Caco-2 (cell line): ENCODE data around the gene SLC14A1. TPM values are rescaled to one million over a fixed set of nuclear protein-coding genes. Genes with fewer than 3 reads are reported as not detected.

Experiments used
- BruUV-seq: library from RNA; stranded (reverse); fragments of 400-500 nt; replicated peaks from 2 replicates; lab custom pipeline; 2021; lab: Mats Ljungman, UMichigan
- CTCF ChIA-PET: fragments of 300-600 bp; sonication (Branson Sonifier 250); formaldehyde crosslinking; loops from one replicate; lab custom pipeline; 2022; ENCODE audit warnings: antibody characterized with exemption; lab: Charles Lee
- POLR2A ChIA-PET: fragments of 300-600 bp; sonication (Branson Sonifier 250); formaldehyde crosslinking; loops from one replicate; lab custom pipeline; 2022; ENCODE audit warnings: antibody characterized with exemption; lab: Charles Lee
- DNase-seq, 2 experiments: peaks; one replicate each; pipeline versions ENCODE4 v3.0.0 to v3.0.0-alpha.2; 2020 to 2022
- H3K27me3 ChIP-seq: replicated peaks from 2 replicates; pipeline ENCODE4 v1.6.0; 2011; ENCODE audit warnings: low read length; ENCODE audit not compliant: control insufficient read depth, insufficient read depth
- H3K36me3 ChIP-seq: 2 replicates; pipeline ENCODE4 v1.5.1; 2011; ENCODE audit warnings: low read length; ENCODE audit not compliant: control insufficient read depth, insufficient read depth
- H3K4me1 ChIP-seq: fragments of 250-450 bp; sonication (Bioruptor Pico); 2 replicates; pipeline ENCODE4 v1.5.1; 2020; ENCODE audit warnings: mild to moderate bottlenecking
- H3K4me3 ChIP-seq: 2 replicates; pipeline ENCODE4 v1.5.1; 2011; ENCODE audit warnings: low read depth, mild to moderate bottlenecking, control low read depth, low read length
- H3K9me3 ChIP-seq: fragments of 250-450 bp; sonication (Bioruptor Pico); 2 replicates; pipeline ENCODE4 v1.5.1; 2020; ENCODE audit warnings: mild to moderate bottlenecking, moderate library complexity
- H3K27ac Mint-ChIP-seq: one replicate; pipeline ENCODE4 v1.8.0; 2022; ENCODE audit warnings: mixed read lengths; ENCODE audit not compliant: unreplicated experiment
- H3K27me3 Mint-ChIP-seq: one replicate; pipeline ENCODE4 v1.8.0; 2022; ENCODE audit warnings: mixed read lengths; ENCODE audit not compliant: insufficient read depth, unreplicated experiment
- H3K36me3 Mint-ChIP-seq: one replicate; pipeline ENCODE4 v1.8.0; 2022; ENCODE audit warnings: mild to moderate bottlenecking, mixed read lengths; ENCODE audit not compliant: insufficient read depth, unreplicated experiment
- H3K4me1 Mint-ChIP-seq: one replicate; pipeline ENCODE4 v1.8.0; 2022; ENCODE audit warnings: low read depth, mixed read lengths; ENCODE audit not compliant: unreplicated experiment
- H3K4me3 Mint-ChIP-seq: one replicate; pipeline ENCODE4 v1.8.0; 2022; ENCODE audit warnings: mild to moderate bottlenecking, moderate library complexity, mixed read lengths; ENCODE audit not compliant: unreplicated experiment
- H3K9me3 Mint-ChIP-seq: one replicate; pipeline ENCODE4 v1.8.0; 2022; ENCODE audit warnings: mixed read lengths; ENCODE audit not compliant: unreplicated experiment
- CTCF ChIP-seq, 2 experiments: fragments of 200-600 bp in 1 of 2; IDR thresholded peaks; 1 replicate in 1 of 2; 2 replicates in 1 of 2; pipeline versions ENCODE4 v1.5.1 to v1.8.0; 2011 to 2022; ENCODE audit warnings: antibody characterized with exemption in 1 of 2, control low read depth in 1 of 2, inconsistent platforms in 1 of 2, low read depth in 1 of 2, low read length in 1 of 2, mild to moderate bottlenecking in 1 of 2, moderate library complexity in 1 of 2; ENCODE audit not compliant: insufficient read depth in 1 of 2, severe bottlenecking in 1 of 2, unreplicated experiment in 1 of 2
- intact Hi-C: fragments of 100-400 bp; cut with micrococcal nuclease; formaldehyde crosslinking; loops from one replicate; pipeline ENCODE4 v1.10.0; 2022; ENCODE audit not compliant: unreplicated experiment
- total RNA-seq: library from RNA; stranded (reverse); gene quantifications from 2 replicates; pipeline ENCODE4 v1.2.3, GENCODE V29; 2022

Gene SLC14A1
- total RNA-seq, 1 experiment from 2014 or later: not detected

DNA sequence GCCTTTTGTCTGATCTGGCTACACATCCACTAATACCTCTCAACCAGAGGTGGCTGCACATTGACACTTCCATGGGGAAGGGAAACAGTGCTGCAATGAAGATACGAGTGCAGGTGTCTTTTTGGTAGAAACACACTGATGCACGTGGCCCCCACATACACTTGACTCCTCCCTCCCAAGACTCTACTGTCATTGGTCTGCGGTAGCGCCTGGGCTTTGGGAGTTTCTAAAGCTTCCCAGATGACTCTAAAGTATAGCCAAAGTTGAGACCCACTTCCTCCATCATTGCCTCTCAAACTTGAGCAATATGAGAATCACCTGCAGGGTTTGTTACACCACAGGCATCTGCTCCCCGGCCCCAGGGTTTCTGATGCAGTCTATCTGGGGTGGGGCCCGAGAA lies 11.0 kb downstream of the SLC14A1 start:
- Histone ChIP-seq H3K4me3 (no peak overlapping the region), H3K27me3 (no peaks in the 10 kb centered on the region), H3K4me1 (no peaks in the 10 kb centered on the region), H3K9me3 (no peaks in the 10 kb centered on the region), H3K36me3 (no peaks in the 10 kb centered on the region)
- ChIA-PET CTCF (no interaction called here), POLR2A (no interaction called here)
- Mint-ChIP-seq H3K9me3 (no peaks in the 10 kb centered on the region), H3K4me3 (no peak overlapping the region), H3K27me3 (no peaks in the 10 kb centered on the region), H3K36me3 (no peaks in the 10 kb centered on the region), H3K27ac (no peak overlapping the region), H3K4me1 (no peaks in the 10 kb centered on the region)
- no TSS peak for BruUV-seq
- intact Hi-C loops: no loop called here
- no peak for DNase-seq
- no peak for TF ChIP-seq CTCF (IDR thresholded peaks at IDR 0.05; ENCODE audit: insufficient read depth in 1 of 2, low read depth in 1 of 2, low read length in 1 of 2, severe bottlenecking in 1 of 2, unreplicated experiment in 1 of 2)

- Mint-ChIP-seq H3K36me3 (no peaks in the 10 kb centered on the region), H3K9me3 (no peaks in the 10 kb centered on the region), H3K27ac (no peak overlapping the region), H3K27me3 (no peaks in the 10 kb centered on the region), H3K4me1 (no peaks in the 10 kb centered on the region), H3K4me3 (no peak overlapping the region)
- intact Hi-C loops: no loop called here
- no peak for DNase-seq
- Histone ChIP-seq H3K4me3 (no peak overlapping the region), H3K27me3 (no peaks in the 10 kb centered on the region), H3K4me1 (no peaks in the 10 kb centered on the region), H3K36me3 (no peaks in the 10 kb centered on the region), H3K9me3 (no peaks in the 10 kb centered on the region)
- ChIA-PET POLR2A (no interaction called here), CTCF (no interaction called here)
- BruUV-seq: no TSS peak
- no peak for TF ChIP-seq CTCF (IDR thresholded peaks at IDR 0.05; ENCODE audit: insufficient read depth in 1 of 2, low read depth in 1 of 2, low read length in 1 of 2, severe bottlenecking in 1 of 2, unreplicated experiment in 1 of 2)
Measured at GRCh38 chr18:45738660-45739059, 14.7 kb downstream of the SLC14A1 start.

GRCh38 chr18:45739268-45739667 lies 15.3 kb downstream of the SLC14A1 start:
- ChIA-PET POLR2A (no interaction called here), CTCF (no interaction called here)
- H3K27me3 Mint-ChIP-seq: no peaks in the 10 kb centered on the region
- no peak for TF ChIP-seq CTCF (IDR thresholded peaks at IDR 0.05; ENCODE audit: insufficient read depth in 1 of 2, low read depth in 1 of 2, low read length in 1 of 2, severe bottlenecking in 1 of 2, unreplicated experiment in 1 of 2)
- Histone ChIP-seq H3K36me3 (no peaks in the 10 kb centered on the region), H3K9me3 (no peaks in the 10 kb centered on the region), H3K27me3 (no peaks in the 10 kb centered on the region), H3K4me3 (no peak overlapping the region), H3K4me1 (no peaks in the 10 kb centered on the region)
- H3K4me3 Mint-ChIP-seq: no peak overlapping the region
- no peak for DNase-seq
- intact Hi-C loops: no loop called here
- no peaks in the 10 kb centered on the region for H3K9me3 Mint-ChIP-seq
- no peaks in the 10 kb centered on the region for H3K36me3 Mint-ChIP-seq
- no peak overlapping the region for H3K27ac Mint-ChIP-seq
- no TSS peak for BruUV-seq
- H3K4me1 Mint-ChIP-seq: no peaks in the 10 kb centered on the region
